Immature natural killer cell (primary cell): Measurements from ENCODE around the gene TOMM40. TPM values are rescaled to one million over a fixed set of nuclear protein-coding genes. Genes with fewer than 3 reads are reported as not detected.

Source experiments
- DNase-seq, 3 donors: peaks; one replicate each; pipeline ENCODE4 v3.0.0; 2022; ENCODE audit warnings: mixed read lengths in 1 of 3
- H3K27ac Mint-ChIP-seq, 6 donors: one replicate each; pipeline ENCODE4 v1.8.0; 2020; ENCODE audit warnings: mixed read lengths in 6 of 6, mild to moderate bottlenecking in 5 of 6, inconsistent platforms in 4 of 6, moderate library complexity in 3 of 6
- H3K27me3 Mint-ChIP-seq, 3 donors: one replicate each; pipeline ENCODE4 v1.8.0; 2020 to 2021; ENCODE audit warnings: low read depth in 3 of 3, mild to moderate bottlenecking in 3 of 3, mixed read lengths in 3 of 3, moderate library complexity in 3 of 3, inconsistent platforms in 1 of 3
- H3K36me3 Mint-ChIP-seq, 3 donors: one replicate each; pipeline ENCODE4 v1.8.0; 2020; ENCODE audit warnings: mixed read lengths in 3 of 3, inconsistent platforms in 2 of 3, mild to moderate bottlenecking in 2 of 3
- H3K4me1 Mint-ChIP-seq, 2 donors: one replicate each; pipeline ENCODE4 v1.8.0; 2020; ENCODE audit warnings: inconsistent platforms in 2 of 2, mild to moderate bottlenecking in 2 of 2, mixed read lengths in 2 of 2, moderate library complexity in 1 of 2
- H3K4me3 Mint-ChIP-seq, 5 donors: one replicate each; pipeline ENCODE4 v1.8.0; 2020; ENCODE audit warnings: mild to moderate bottlenecking in 5 of 5, mixed read lengths in 5 of 5, inconsistent platforms in 3 of 5, moderate library complexity in 3 of 5
- H3K9me3 Mint-ChIP-seq, 6 donors: one replicate each; pipeline ENCODE4 v1.8.0; 2020; ENCODE audit warnings: mild to moderate bottlenecking in 6 of 6, mixed read lengths in 6 of 6, inconsistent platforms in 4 of 6, moderate library complexity in 3 of 6
- polyA plus RNA-seq, 3 donors: library from polyadenylated mRNA; unstranded; fragments of 300-500 nt; fragmentation: Illumina TruSeq; gene quantifications; one replicate each; pipeline ENCODE4 v1.2.3, GENCODE V29; 2021

Gene TOMM40
- polyA plus RNA-seq, 3 donors from 2014 or later: 15.5 to 39.7 (median 25.6) TPM

DNA sequence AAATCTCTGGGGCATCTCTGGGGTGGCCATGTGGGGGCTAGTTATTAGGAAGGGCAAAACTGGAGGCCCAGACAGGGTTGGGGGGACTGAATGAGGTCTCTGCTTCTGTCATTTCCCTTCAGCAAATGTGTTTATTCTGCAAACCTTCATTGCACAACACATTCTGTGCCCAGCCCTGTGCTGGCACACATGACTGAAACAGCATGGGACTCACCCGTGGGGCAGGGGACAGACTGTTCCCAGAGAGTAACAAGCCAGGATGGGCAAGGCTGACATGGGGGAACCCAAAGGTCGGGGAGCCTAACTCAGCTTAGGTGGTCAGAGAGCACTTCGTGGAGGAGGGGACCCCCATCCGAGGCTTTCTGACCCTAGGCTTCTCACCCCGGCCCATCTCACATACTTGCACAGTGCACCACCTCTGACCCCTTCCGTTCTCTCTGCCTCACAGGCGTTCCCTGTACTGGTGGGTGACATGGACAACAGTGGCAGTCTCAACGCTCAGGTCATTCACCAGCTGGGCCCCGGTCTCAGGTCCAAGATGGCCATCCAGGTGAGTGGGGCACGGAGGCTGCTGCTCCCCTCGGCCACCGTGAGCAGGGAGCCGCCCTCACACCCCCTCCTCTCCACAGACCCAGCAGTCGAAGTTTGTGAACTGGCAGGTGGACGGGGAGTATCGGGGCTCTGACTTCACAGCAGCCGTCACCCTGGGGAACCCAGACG is 2.4 kb downstream of the TOMM40 start:
- H3K4me1 Mint-ChIP-seq: peaks cover 26 to 33% of the 10 kb centered on the region in 2 donors
- H3K36me3 Mint-ChIP-seq: peaks cover 0 to 13% (median 4%) of the 10 kb centered on the region in 3 donors
- peak overlapping the region in 1 of 6 donors; percentile 85 for H3K27ac Mint-ChIP-seq
- H3K27me3 Mint-ChIP-seq: peaks cover 5 to 13% (median 7%) of the 10 kb centered on the region in 3 donors
- no peak for DNase-seq
- peak overlapping the region in 4 of 5 donors; percentile 35 to 93 (median 48) for H3K4me3 Mint-ChIP-seq
- no peaks in the 10 kb centered on the region for H3K9me3 Mint-ChIP-seq

GRCh38 chr19:44894052-44894400 is 3.0 kb downstream of the TOMM40 start:
- no peak for DNase-seq
- Mint-ChIP-seq H3K27me3 (peaks cover 5 to 13% (median 7%) of the 10 kb centered on the region in 3 donors), H3K36me3 (peaks cover 0 to 13% (median 4%) of the 10 kb centered on the region in 3 donors), H3K4me3 (no peak overlapping the region), H3K4me1 (peaks cover 25 to 31% of the 10 kb centered on the region in 2 donors), H3K27ac (no peak overlapping the region), H3K9me3 (no peaks in the 10 kb centered on the region)

- Mint-ChIP-seq H3K36me3 (peaks cover 0 to 13% (median 4%) of the 10 kb centered on the region in 3 donors), H3K9me3 (no peaks in the 10 kb centered on the region), H3K27ac (no peak overlapping the region), H3K4me3 (no peak overlapping the region), H3K27me3 (peaks cover 5 to 13% (median 7%) of the 10 kb centered on the region in 3 donors), H3K4me1 (peaks cover 22 to 26% of the 10 kb centered on the region in 2 donors)
- no peak for DNase-seq
These were observed 3.9 kb downstream of the TOMM40 start for GRCh38 chr19:44894946-44895345.

GRCh38 chr19:44897835-44898234 is 6.8 kb downstream of the TOMM40 start:
- Mint-ChIP-seq H3K27ac (no peak overlapping the region), H3K4me3 (no peak overlapping the region), H3K9me3 (no peaks in the 10 kb centered on the region)

GRCh38 chr19:44900328-44901244 is 9.5 kb downstream of the TOMM40 start:
- H3K36me3 Mint-ChIP-seq: peaks cover 0 to 7% (median 3%) of the 10 kb centered on the region in 3 donors
- no peak overlapping the region for H3K4me3 Mint-ChIP-seq
- no peaks in the 10 kb centered on the region for H3K9me3 Mint-ChIP-seq
- H3K4me1 Mint-ChIP-seq: no peaks in the 10 kb centered on the region
- H3K27ac Mint-ChIP-seq: no peak overlapping the region
- H3K27me3 Mint-ChIP-seq: peaks cover 0 to 7% (median 4%) of the 10 kb centered on the region in 3 donors
- DNase-seq: no peak

More at GRCh38 chr19:44897835-44898234, 6.8 kb downstream of the TOMM40 start:
- peaks cover 0 to 18% (median 7%) of the 10 kb centered on the region in 3 donors for H3K36me3 Mint-ChIP-seq
- peaks cover 0 to 6% (median 2%) of the 10 kb centered on the region in 3 donors for H3K27me3 Mint-ChIP-seq
- peaks cover 3 to 5% of the 10 kb centered on the region in 2 donors for H3K4me1 Mint-ChIP-seq
- DNase-seq: no peak

- Mint-ChIP-seq H3K4me1 (no peaks in the 10 kb centered on the region), H3K9me3 (peaks cover 0 to under 1% (median 0%) of the 10 kb centered on the region in 6 donors), H3K27me3 (peaks cover 5 to 14% (median 6%) of the 10 kb centered on the region in 3 donors), H3K27ac (no peak overlapping the region), H3K36me3 (peaks cover 0 to 7% (median 3%) of the 10 kb centered on the region in 3 donors), H3K4me3 (no peak overlapping the region)
- no peak for DNase-seq
These were observed 12.2 kb downstream of the TOMM40 start for GRCh38 chr19:44903216-44903601.

GRCh38 chr19:44903602-44904425 is 12.8 kb downstream of the TOMM40 start:
- Mint-ChIP-seq H3K4me3 (no peak overlapping the region), H3K4me1 (no peaks in the 10 kb centered on the region), H3K27me3 (peaks cover 5 to 14% (median 6%) of the 10 kb centered on the region in 3 donors), H3K27ac (no peak overlapping the region), H3K36me3 (peaks cover 0 to 7% (median 3%) of the 10 kb centered on the region in 3 donors), H3K9me3 (peaks cover 0 to 1% (median 0%) of the 10 kb centered on the region in 6 donors)
- peak; percentile 57 to 65 (median 60) for DNase-seq

- Mint-ChIP-seq H3K4me1 (no peaks in the 10 kb centered on the region), H3K36me3 (peaks cover 0 to 7% (median 3%) of the 10 kb centered on the region in 3 donors), H3K27me3 (peaks cover 5 to 14% (median 6%) of the 10 kb centered on the region in 3 donors), H3K4me3 (no peak overlapping the region), H3K9me3 (peaks cover 0 to 1% (median 0%) of the 10 kb centered on the region in 6 donors), H3K27ac (no peak overlapping the region)
- DNase-seq: no peak
These were observed 13.5 kb downstream of the TOMM40 start for GRCh38 chr19:44904426-44904994.

DNA sequence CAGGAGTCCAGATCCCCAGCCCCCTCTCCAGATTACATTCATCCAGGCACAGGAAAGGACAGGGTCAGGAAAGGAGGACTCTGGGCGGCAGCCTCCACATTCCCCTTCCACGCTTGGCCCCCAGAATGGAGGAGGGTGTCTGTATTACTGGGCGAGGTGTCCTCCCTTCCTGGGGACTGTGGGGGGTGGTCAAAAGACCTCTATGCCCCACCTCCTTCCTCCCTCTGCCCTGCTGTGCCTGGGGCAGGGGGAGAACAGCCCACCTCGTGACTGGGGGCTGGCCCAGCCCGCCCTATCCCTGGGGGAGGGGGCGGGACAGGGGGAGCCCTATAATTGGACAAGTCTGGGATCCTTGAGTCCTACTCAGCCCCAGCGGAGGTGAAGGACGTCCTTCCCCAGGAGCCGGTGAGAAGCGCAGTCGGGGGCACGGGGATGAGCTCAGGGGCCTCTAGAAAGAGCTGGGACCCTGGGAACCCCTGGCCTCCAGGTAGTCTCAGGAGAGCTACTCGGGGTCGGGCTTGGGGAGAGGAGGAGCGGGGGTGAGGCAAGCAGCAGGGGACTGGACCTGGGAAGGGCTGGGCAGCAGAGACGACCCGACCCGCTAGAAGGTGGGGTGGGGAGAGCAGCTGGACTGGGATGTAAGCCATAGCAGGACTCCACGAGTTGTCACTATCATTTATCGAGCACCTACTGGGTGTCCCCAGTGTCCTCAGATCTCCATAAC is 14.5 kb downstream of the TOMM40 start, which contains the start of gene APOE:
APOE (plus strand) TSS at position 360 of the 724 bp plus-strand sequence. CDS start 829 bp downstream, outside the sequence.
- Mint-ChIP-seq H3K27ac (no peak within 1 kb of the TSS), H3K27me3 (peaks cover 5 to 14% (median 6%) of the 10 kb centered on the region in 3 donors), H3K4me3 (peak within 1 kb of the TSS in 1 of 5 donors; percentile 31), H3K36me3 (peaks cover 0 to 7% (median 0%) of the 10 kb centered on the region in 3 donors), H3K9me3 (peaks cover 0 to 1% (median 0%) of the 10 kb centered on the region in 6 donors), H3K4me1 (no peaks in the 10 kb centered on the region)
- DNase-seq: no peak

DNA sequence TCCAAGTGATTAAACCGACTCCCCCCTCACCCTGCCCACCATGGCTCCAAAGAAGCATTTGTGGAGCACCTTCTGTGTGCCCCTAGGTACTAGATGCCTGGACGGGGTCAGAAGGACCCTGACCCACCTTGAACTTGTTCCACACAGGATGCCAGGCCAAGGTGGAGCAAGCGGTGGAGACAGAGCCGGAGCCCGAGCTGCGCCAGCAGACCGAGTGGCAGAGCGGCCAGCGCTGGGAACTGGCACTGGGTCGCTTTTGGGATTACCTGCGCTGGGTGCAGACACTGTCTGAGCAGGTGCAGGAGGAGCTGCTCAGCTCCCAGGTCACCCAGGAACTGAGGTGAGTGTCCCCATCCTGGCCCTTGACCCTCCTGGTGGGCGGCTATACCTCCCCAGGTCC is 16.6 kb downstream of the TOMM40 start:
- Mint-ChIP-seq H3K27ac (no peak overlapping the region), H3K36me3 (peaks cover 0 to 2% (median 0%) of the 10 kb centered on the region in 3 donors), H3K9me3 (peaks cover 0 to 1% (median 0%) of the 10 kb centered on the region in 6 donors), H3K4me1 (no peaks in the 10 kb centered on the region), H3K27me3 (peaks cover 9 to 15% (median 13%) of the 10 kb centered on the region in 3 donors), H3K4me3 (no peak overlapping the region)
- DNase-seq: no peak

- H3K27ac Mint-ChIP-seq: no peak overlapping the region
These were observed 17.2 kb downstream of the TOMM40 start for GRCh38 chr19:44908074-44908835.

More at GRCh38 chr19:44908074-44908835, 17.2 kb downstream of the TOMM40 start:
- Mint-ChIP-seq H3K27me3 (peaks cover 9 to 19% (median 12%) of the 10 kb centered on the region in 3 donors), H3K4me3 (no peak overlapping the region), H3K36me3 (no peaks in the 10 kb centered on the region), H3K9me3 (peaks cover 0 to 1% (median 0%) of the 10 kb centered on the region in 6 donors), H3K4me1 (no peaks in the 10 kb centered on the region)
- no peak for DNase-seq
